Neural cell (in vitro differentiated cells): ENCODE results near the gene TSEN54.

Experiments used
- CTCF ChIP-seq: fragments of 450-650 bp; IDR thresholded peaks from 2 replicates; pipeline ENCODE4 v1.5.1; 2014; ENCODE audit warnings: antibody characterized with exemption, mild to moderate bottlenecking, moderate library complexity; ENCODE audit not compliant: poor library complexity, severe bottlenecking
- EP300 ChIP-seq: fragments of 450-650 bp; conservative IDR thresholded peaks from 2 replicates; pipeline ENCODE4 v1.6.1; 2014; ENCODE audit warnings: antibody characterized with exemption, mild to moderate bottlenecking, moderate library complexity; ENCODE audit not compliant: poor library complexity, severe bottlenecking
- EZH2 ChIP-seq: fragments of 200-600, 300-800 bp; shearing (Covaris generic), sonication (generic); IDR thresholded peaks from 2 replicates; pipeline ENCODE4 v1.6.1; 2014; ENCODE audit warnings: antibody characterized with exemption, low read length, borderline replicate concordance, mild to moderate bottlenecking; ENCODE audit not compliant: insufficient read depth, poor library complexity, severe bottlenecking
- MXI1 ChIP-seq: fragments of 450-650 bp; conservative IDR thresholded peaks from 2 replicates; pipeline ENCODE4 v1.6.1; 2014; ENCODE audit warnings: antibody characterized with exemption, mild to moderate bottlenecking; ENCODE audit not compliant: poor library complexity, severe bottlenecking
- POLR2AphosphoS5 ChIP-seq: IDR thresholded peaks from 2 replicates; pipeline ENCODE4 v1.6.1; 2012
- RAD21 ChIP-seq: fragments of 450-650 bp; conservative IDR thresholded peaks from 2 replicates; pipeline ENCODE4 v1.6.1; 2014; ENCODE audit warnings: antibody characterized with exemption, mild to moderate bottlenecking, moderate library complexity
- SMC3 ChIP-seq: fragments of 450-650 bp; conservative IDR thresholded peaks from 2 replicates; pipeline ENCODE4 v1.6.1; 2014; ENCODE audit warnings: antibody characterized with exemption, mild to moderate bottlenecking, moderate library complexity; ENCODE audit not compliant: poor library complexity

DNA sequence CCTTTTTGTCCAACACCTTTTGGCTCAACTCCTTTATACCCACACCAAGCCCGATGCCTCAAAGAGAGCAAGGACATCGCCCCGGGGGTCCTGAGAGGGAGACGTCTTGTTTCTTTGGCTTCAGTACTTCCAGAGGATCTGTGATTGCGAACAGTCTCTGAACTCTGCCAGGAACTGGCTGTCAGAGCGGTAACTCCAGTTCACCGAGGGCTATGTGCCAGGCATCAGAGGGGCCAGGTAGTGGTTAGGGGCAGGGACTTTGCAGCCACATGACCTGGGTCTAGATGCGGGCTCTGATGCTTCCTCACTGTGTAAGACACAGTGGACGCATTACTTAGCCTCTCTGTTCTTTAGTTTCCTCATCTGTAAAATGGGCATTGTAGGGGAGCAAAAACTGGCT is 30.8 kb downstream of the TSEN54 start:
- TF ChIP-seq CTCF (no peak), SMC3 (no peak), POLR2AphosphoS5 (no peak), EZH2 (no peak), EP300 (no peak), RAD21 (no peak), MXI1 (no peak)
